ENCODE data around the gene ADAMTS10.

GRCh38 chr19:8605514-8605913 lies 5.0 kb downstream of the ADAMTS10 start:
- TF ChIP-seq EZH2 (IDR thresholded peaks at IDR 0.05) (no peak), CTCF (IDR thresholded peaks at IDR 0.05 in 2 of 3, conservative IDR thresholded peaks at IDR 0.05 in 1 of 3; ENCODE audit: borderline replicate concordance in 1 of 3, insufficient read depth in 1 of 3, low read depth in 2 of 3, low read length in 2 of 3) (no peak)
